ENCODE data around the gene GTF2A1L. TPM values are rescaled to one million over a fixed set of nuclear protein-coding genes. Genes with fewer than 3 reads are reported as not detected.

Gene GTF2A1L
- total RNA-seq, 1 donor from 2014 or later: not detected

DNA sequence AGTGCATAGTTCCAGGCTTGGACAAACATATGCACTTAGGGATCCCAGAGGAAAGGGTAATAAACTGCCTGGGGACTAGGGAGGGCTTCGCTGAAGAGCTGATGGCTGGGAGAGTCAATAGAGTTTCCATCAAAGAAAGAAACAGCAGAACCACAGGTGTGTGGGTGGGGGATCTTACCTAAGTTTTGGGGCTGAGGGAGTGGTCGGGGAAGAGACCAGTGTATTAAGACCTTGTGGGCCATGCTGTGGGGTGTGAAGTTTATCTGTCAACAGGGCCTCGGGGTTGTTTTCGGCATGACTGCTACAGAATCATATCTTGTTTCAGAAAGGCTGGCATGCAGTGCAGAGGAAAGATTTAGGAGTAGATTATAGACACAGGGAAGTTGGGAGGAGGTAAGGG is 31.2 kb upstream of the GTF2A1L start:
- Histone ChIP-seq H3K27ac (ENCODE audit: low read depth, low read length) (no peak overlapping the region), H3K4me3 (ENCODE audit: insufficient read depth, low read depth, low read length) (no peak overlapping the region), H3K9me3 (ENCODE audit: insufficient read depth, low read depth, low read length) (no peaks in the 10 kb centered on the region), H3K9ac (ENCODE audit: low read length) (no peak overlapping the region), H3K27me3 (ENCODE audit: insufficient read depth, low read length) (no peaks in the 10 kb centered on the region), H3K79me2 (ENCODE audit: insufficient read depth, low read length) (no peaks in the 10 kb centered on the region), H2AFZ (ENCODE audit: low read depth, low read length) (no peak overlapping the region), H3K4me2 (ENCODE audit: low read length) (no peak overlapping the region), H3K36me3 (ENCODE audit: insufficient read depth, low read length) (no peaks in the 10 kb centered on the region), H4K20me1 (ENCODE audit: insufficient read depth, low read length) (no peaks in the 10 kb centered on the region), H3K4me1 (ENCODE audit: insufficient read depth, low read length) (no peaks in the 10 kb centered on the region)
- DNase-seq (ENCODE audit: low read depth) (no peak), FAIRE-seq (no peak)
- Mint-ChIP-seq H3K9me3 (ENCODE audit: unreplicated experiment) (peaks cover 8% of the 10 kb centered on the region), H3K4me3 (ENCODE audit: unreplicated experiment) (no peak overlapping the region), H3K4me1 (ENCODE audit: low read depth, unreplicated experiment) (no peaks in the 10 kb centered on the region), H3K36me3 (ENCODE audit: low read depth, unreplicated experiment) (peaks cover 17% of the 10 kb centered on the region), H3K27me3 (ENCODE audit: low read depth, unreplicated experiment) (no peaks in the 10 kb centered on the region), H3K27ac (ENCODE audit: unreplicated experiment) (no peak overlapping the region)
- TF ChIP-seq EZH2 (IDR thresholded peaks at IDR 0.05; ENCODE audit: insufficient read depth, low read length): no peak
- TF ChIP-seq, protein P1, sequence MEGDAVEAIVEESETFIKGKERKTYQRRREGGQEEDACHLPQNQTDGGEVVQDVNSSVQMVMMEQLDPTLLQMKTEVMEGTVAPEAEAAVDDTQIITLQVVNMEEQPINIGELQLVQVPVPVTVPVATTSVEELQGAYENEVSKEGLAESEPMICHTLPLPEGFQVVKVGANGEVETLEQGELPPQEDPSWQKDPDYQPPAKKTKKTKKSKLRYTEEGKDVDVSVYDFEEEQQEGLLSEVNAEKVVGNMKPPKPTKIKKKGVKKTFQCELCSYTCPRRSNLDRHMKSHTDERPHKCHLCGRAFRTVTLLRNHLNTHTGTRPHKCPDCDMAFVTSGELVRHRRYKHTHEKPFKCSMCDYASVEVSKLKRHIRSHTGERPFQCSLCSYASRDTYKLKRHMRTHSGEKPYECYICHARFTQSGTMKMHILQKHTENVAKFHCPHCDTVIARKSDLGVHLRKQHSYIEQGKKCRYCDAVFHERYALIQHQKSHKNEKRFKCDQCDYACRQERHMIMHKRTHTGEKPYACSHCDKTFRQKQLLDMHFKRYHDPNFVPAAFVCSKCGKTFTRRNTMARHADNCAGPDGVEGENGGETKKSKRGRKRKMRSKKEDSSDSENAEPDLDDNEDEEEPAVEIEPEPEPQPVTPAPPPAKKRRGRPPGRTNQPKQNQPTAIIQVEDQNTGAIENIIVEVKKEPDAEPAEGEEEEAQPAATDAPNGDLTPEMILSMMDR (IDR thresholded peaks at IDR 0.05; ENCODE audit: insufficient read depth, low read depth, low read length): no peak

DNA sequence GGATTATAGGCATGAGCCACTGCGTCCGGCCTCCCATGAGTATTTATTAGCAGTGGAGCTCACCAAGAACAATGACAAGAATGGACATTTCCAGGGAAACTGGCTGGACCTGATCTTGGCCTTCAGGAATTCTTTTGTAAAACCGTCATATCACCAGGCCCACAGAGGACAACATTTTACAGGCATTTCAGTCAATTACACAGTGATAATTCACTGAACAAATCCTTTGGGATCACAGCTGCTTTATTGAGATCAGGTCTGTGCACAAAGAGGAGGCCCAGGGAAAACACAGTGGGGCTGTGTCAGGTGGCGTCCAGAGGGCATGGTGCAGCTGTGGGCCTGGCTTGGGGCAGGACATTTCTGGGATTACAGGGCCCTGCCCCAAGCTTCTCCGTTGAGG is 30.1 kb upstream of the GTF2A1L start:
- no peak overlapping the region for H3K4me3 ChIP-seq (ENCODE audit: insufficient read depth, low read depth, low read length)
- H3K27me3 ChIP-seq (ENCODE audit: insufficient read depth, low read length): no peaks in the 10 kb centered on the region
- no peak overlapping the region for H3K9ac ChIP-seq (ENCODE audit: low read length)
- H3K4me3 Mint-ChIP-seq (ENCODE audit: unreplicated experiment): no peak overlapping the region
- FAIRE-seq (no peak), DNase-seq (ENCODE audit: low read depth) (no peak)
- H3K36me3 ChIP-seq (ENCODE audit: insufficient read depth, low read length): no peaks in the 10 kb centered on the region
- no peaks in the 10 kb centered on the region for H3K9me3 ChIP-seq (ENCODE audit: insufficient read depth, low read depth, low read length)
- no peak overlapping the region for H3K27ac ChIP-seq (ENCODE audit: low read depth, low read length)
- H3K9me3 Mint-ChIP-seq (ENCODE audit: unreplicated experiment): peaks cover 4% of the 10 kb centered on the region
- H3K36me3 Mint-ChIP-seq (ENCODE audit: low read depth, unreplicated experiment): peaks cover 10% of the 10 kb centered on the region
- no peaks in the 10 kb centered on the region for H3K79me2 ChIP-seq (ENCODE audit: insufficient read depth, low read length)
- no peaks in the 10 kb centered on the region for H3K4me1 Mint-ChIP-seq (ENCODE audit: low read depth, unreplicated experiment)
- no peaks in the 10 kb centered on the region for H3K4me1 ChIP-seq (ENCODE audit: insufficient read depth, low read length)
- H3K27me3 Mint-ChIP-seq (ENCODE audit: low read depth, unreplicated experiment): no peaks in the 10 kb centered on the region
- H3K4me2 ChIP-seq (ENCODE audit: low read length): no peak overlapping the region
- no peak overlapping the region for H2AFZ ChIP-seq (ENCODE audit: low read depth, low read length)
- H3K27ac Mint-ChIP-seq (ENCODE audit: unreplicated experiment): no peak overlapping the region
- no peaks in the 10 kb centered on the region for H4K20me1 ChIP-seq (ENCODE audit: insufficient read depth, low read length)
- no peak for TF ChIP-seq EZH2 (IDR thresholded peaks at IDR 0.05; ENCODE audit: insufficient read depth, low read length)
- TF ChIP-seq, protein P1 (IDR thresholded peaks at IDR 0.05; ENCODE audit: insufficient read depth, low read depth, low read length): no peak

DNA sequence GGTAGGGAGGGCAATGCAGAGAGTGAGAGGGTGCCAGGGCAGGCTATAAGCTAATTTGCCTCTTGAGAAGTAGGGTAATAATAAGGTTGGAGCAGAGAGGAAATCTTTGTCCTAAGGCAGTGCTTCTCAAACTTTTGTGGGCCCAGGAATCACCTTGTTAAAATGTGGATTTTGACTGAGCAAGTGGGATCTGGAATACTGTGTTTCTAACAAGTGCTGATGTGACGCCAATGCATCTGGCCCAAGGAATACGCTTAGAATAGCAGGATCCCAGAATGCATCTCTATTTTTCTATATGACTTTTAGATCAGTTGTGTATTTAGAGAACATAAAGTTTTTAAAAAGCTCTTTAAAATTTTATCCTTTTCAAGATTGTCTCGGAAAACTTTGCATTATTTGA is 29.7 kb upstream of the GTF2A1L start:
- no peak overlapping the region for H3K27ac Mint-ChIP-seq (ENCODE audit: unreplicated experiment)
- H3K27ac ChIP-seq (ENCODE audit: low read depth, low read length): no peak overlapping the region
- H4K20me1 ChIP-seq (ENCODE audit: insufficient read depth, low read length): no peaks in the 10 kb centered on the region
- H3K4me3 Mint-ChIP-seq (ENCODE audit: unreplicated experiment): no peak overlapping the region
- H3K27me3 ChIP-seq (ENCODE audit: insufficient read depth, low read length): no peaks in the 10 kb centered on the region
- H3K9ac ChIP-seq (ENCODE audit: low read length): no peak overlapping the region
- H3K79me2 ChIP-seq (ENCODE audit: insufficient read depth, low read length): no peaks in the 10 kb centered on the region
- H3K36me3 ChIP-seq (ENCODE audit: insufficient read depth, low read length): no peaks in the 10 kb centered on the region
- no peak overlapping the region for H3K4me3 ChIP-seq (ENCODE audit: insufficient read depth, low read depth, low read length)
- peaks cover 10% of the 10 kb centered on the region for H3K36me3 Mint-ChIP-seq (ENCODE audit: low read depth, unreplicated experiment)
- H3K4me1 Mint-ChIP-seq (ENCODE audit: low read depth, unreplicated experiment): no peaks in the 10 kb centered on the region
- H3K27me3 Mint-ChIP-seq (ENCODE audit: low read depth, unreplicated experiment): no peaks in the 10 kb centered on the region
- H3K9me3 ChIP-seq (ENCODE audit: insufficient read depth, low read depth, low read length): no peaks in the 10 kb centered on the region
- DNase-seq (ENCODE audit: low read depth): no peak
- no peak for FAIRE-seq
- H2AFZ ChIP-seq (ENCODE audit: low read depth, low read length): no peak overlapping the region
- no peaks in the 10 kb centered on the region for H3K4me1 ChIP-seq (ENCODE audit: insufficient read depth, low read length)
- H3K9me3 Mint-ChIP-seq (ENCODE audit: unreplicated experiment): peaks cover 4% of the 10 kb centered on the region
- H3K4me2 ChIP-seq (ENCODE audit: low read length): no peak overlapping the region
- no peak for TF ChIP-seq EZH2 (IDR thresholded peaks at IDR 0.05; ENCODE audit: insufficient read depth, low read length)
- TF ChIP-seq, protein P1 (IDR thresholded peaks at IDR 0.05; ENCODE audit: insufficient read depth, low read depth, low read length): no peak
